Fibroblast of the aortic adventitia (primary cell): Measurements from ENCODE around the gene CDH6. TPM values are rescaled to one million over a fixed set of nuclear protein-coding genes. Genes with fewer than 3 reads are reported as not detected.

Experiments
- DNase-seq: peaks from one replicate; pipeline ENCODE4 v3.0.0-alpha.2; 2010; ENCODE audit warnings: low read depth
- H3K4me3 ChIP-seq: 2 replicates; pipeline ENCODE4 v1.5.1; 2011; ENCODE audit warnings: low read depth, mild to moderate bottlenecking, control low read depth, low read length, moderate library complexity
- total RNA-seq: library from RNA; depleted of rRNA; stranded (reverse); fragments of >200 nt; gene quantifications from 2 replicates; pipeline ENCODE4 v1.2.3, GENCODE V29; 2012; ENCODE audit warnings: low replicate concordance
- TF ChIP-seq, protein P1 (sequence below): IDR thresholded peaks from 2 replicates; pipeline ENCODE4 v1.5.1; 2011; ENCODE audit warnings: mild to moderate bottlenecking, low read length, control low read depth, inconsistent platforms; ENCODE audit not compliant: insufficient read depth

Gene CDH6
- total RNA-seq, 1 donor = 103 TPM

DNA sequence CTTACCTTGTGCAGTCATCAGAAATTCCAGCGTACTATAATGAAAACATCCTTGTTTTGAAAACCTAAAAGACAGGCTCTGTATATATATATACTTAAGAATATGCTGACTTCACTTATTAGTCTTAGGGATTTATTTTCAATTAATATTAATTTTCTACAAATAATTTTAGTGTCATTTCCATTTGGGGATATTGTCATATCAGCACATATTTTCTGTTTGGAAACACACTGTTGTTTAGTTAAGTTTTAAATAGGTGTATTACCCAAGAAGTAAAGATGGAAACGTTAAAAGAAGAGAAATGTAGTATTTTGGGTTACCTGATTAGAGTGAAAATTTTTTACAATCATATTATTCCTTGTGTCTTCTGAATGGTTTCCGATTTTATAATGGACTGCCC is 131.4 kb downstream of the CDH6 start:
- TF ChIP-seq, protein P1, sequence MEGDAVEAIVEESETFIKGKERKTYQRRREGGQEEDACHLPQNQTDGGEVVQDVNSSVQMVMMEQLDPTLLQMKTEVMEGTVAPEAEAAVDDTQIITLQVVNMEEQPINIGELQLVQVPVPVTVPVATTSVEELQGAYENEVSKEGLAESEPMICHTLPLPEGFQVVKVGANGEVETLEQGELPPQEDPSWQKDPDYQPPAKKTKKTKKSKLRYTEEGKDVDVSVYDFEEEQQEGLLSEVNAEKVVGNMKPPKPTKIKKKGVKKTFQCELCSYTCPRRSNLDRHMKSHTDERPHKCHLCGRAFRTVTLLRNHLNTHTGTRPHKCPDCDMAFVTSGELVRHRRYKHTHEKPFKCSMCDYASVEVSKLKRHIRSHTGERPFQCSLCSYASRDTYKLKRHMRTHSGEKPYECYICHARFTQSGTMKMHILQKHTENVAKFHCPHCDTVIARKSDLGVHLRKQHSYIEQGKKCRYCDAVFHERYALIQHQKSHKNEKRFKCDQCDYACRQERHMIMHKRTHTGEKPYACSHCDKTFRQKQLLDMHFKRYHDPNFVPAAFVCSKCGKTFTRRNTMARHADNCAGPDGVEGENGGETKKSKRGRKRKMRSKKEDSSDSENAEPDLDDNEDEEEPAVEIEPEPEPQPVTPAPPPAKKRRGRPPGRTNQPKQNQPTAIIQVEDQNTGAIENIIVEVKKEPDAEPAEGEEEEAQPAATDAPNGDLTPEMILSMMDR = no peak
- DNase-seq = no peak
- H3K4me3 ChIP-seq = no peak overlapping the region

DNA sequence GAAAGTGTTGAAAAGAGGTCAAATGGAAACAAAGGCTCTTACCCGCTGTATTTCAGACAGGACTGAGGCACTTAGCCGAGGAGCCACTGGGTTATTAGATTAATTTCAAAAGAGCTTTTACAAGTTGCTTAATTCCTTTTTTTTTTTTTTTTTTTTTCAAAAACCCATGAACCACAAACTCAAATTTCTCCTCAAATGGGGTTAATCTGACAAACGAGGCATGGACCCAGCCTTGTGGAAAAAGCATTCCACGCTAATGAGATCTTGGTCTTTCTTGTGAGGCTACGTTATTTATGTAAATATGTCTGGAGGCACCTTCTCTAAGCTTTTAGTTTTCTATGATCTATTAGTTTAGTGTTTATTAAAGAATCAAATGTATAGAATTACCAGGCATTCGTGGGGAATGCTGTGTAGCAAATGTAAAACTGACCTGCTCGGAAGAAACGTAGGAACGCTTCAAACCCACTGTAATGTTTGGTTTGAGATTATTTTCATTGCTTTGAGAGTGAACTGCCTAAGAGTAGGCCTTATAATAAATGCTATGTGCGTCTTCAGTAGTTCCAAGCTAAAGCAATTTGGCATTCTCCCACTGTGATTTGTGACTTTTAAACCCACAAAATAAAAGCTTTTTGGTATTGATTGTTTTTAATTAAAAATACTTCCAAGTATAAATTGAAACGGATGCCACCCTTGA is 134.7 kb downstream of the CDH6 start:
- no peak overlapping the region for H3K4me3 ChIP-seq
- TF ChIP-seq, protein P1 = no peak
- no peak for DNase-seq

DNA sequence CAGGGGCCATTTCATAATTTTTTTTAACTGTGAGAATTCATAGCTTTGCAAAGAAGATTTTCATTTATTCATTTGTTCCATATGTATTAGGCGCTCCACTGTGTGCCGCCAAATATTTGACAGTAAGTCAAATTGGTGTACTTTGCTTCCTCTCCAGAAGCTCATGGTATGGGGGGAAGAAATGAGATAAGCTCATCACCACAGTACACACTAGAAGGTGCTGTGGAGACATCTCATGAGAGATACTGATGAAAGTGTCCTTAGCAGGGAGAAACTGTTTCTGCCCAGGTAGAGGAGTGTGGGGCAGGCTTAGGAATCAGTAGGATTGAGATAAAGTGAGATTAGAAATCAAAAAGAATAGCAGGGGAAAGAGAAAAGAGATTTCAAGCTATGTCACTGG is 136.2 kb downstream of the CDH6 start:
- no peak for DNase-seq
- TF ChIP-seq, protein P1 = no peak
- no peak overlapping the region for H3K4me3 ChIP-seq

DNA sequence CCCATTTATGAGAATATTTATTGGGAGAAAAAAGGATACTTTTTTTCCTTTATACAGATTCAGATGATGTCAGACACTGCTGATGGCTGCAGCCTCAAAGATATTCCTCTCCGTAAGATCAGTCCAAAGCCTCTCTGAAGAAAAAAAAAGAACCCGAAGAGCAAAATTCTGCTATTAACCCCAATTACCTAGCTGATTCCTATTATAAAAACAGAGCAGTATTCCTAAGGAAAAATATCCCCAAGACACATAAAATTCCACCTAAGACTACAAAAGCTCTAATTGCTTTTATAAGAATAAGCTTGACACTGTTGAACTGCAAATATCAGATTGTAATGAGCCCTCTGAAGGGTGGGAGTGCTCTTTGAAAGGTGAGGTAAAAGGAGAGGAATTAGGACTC is 138.7 kb downstream of the CDH6 start:
- TF ChIP-seq, protein P1 = no peak
- DNase-seq = no peak
- H3K4me3 ChIP-seq = no peak overlapping the region

DNA sequence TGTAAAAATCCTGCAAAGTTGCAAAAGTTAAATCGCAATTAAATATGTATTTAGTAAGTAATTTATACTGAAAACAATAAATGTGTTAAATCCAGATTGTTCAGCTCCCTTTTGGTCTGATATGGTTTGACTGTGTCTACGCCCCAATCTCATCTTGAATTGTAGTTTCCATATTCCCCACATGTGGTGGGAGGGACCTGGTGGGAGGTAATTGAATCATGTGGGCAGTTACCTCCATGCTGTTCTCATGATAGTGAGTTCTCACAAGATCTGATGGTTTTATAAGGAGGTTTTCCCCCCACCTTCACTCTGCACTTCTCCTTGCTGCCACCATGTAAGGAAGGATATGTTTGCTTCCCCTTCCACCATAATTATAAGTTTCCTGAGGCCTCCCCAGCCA is 140.0 kb downstream of the CDH6 start:
- no peak overlapping the region for H3K4me3 ChIP-seq
- TF ChIP-seq, protein P1 = no peak
- DNase-seq = no peak

DNA sequence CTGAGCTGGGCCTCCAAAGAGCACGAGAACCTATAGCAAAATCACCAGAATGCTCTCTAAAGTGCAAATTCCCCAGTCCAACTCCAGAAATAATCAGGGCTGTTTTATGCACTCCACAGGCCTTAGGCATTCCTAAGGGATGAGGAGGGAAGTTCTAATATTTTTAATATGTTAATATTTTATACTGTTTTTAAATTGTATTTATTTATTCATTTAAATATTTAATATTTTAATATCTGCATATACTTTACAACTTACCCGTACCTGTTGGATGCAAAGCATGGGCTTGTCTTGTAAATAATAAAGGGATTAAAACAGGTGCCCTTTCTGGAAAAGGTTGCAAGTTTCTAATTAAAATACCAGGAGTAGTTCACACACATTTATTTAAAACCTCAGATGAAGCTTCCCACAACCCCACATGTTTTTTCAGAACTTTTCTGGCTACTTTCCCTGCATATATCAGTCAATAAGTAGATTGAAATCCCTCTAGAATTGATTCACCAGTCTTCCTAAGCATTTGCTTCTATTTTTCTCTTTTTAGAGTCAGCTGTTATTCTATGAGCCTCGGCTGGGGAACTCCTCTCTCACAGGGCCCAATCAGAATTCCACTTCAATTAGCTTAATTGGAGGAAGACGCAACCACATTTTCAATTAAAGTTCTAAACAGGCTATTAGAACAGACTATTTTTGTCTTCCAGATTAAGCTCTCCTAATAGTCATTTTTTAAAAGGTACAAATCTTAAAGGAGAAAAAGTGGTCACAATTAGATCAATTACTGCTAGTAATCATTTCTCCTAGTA is 140.8 kb downstream of the CDH6 start:
- H3K4me3 ChIP-seq = no peak overlapping the region
- no peak for DNase-seq
- TF ChIP-seq, protein P1 = no peak
